ENCODE data around the gene PTPRK. TPM values are rescaled to one million over a fixed set of nuclear protein-coding genes. Genes with fewer than 3 reads are reported as not detected.

The PTPRK gene
- total RNA-seq, 1 experiment from 2014 or later, result 94.4 TPM

DNA sequence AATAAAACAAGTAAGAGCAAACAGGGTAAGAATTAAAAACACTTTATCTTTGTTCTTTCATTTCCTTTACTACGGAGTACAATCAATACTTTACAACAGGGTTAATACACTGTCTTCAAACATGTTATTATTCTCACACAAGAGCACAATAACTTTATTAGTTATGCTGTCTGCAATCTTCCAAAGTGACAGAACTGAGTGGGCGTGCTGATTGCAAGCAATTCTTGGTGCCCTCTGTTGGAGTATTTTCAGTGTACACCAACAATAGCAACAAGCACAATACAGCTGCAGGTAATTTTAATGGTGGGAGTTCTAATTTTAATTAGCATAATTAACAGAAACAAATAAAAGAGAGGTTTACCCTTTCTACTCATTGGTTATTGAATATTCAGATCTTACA, 33.9 kb upstream of the PTPRK start:
- H3K27me3 ChIP-seq (replicated peaks; ENCODE audit: control insufficient read depth, insufficient read depth, low read length), result no peaks in the 10 kb centered on the region
- H3K27me3 Mint-ChIP-seq (ENCODE audit: insufficient read depth, unreplicated experiment), result peaks cover 15% of the 10 kb centered on the region
- H3K9me3 Mint-ChIP-seq (ENCODE audit: unreplicated experiment), result no peaks in the 10 kb centered on the region
- no peaks in the 10 kb centered on the region for H3K36me3 Mint-ChIP-seq (ENCODE audit: insufficient read depth, unreplicated experiment)
- no peak for DNase-seq
- H3K4me3 ChIP-seq (ENCODE audit: low read depth, low read length), result no peak overlapping the region
- no peak overlapping the region for H3K4me3 Mint-ChIP-seq (ENCODE audit: unreplicated experiment)
- peaks cover 18% of the 10 kb centered on the region for H3K4me1 Mint-ChIP-seq (ENCODE audit: low read depth, unreplicated experiment)
- CTCF ChIA-PET, result no interaction called here
- BruUV-seq (replicated peaks), result no TSS peak
- POLR2A ChIA-PET, result no interaction called here
- intact Hi-C loops (cut with micrococcal nuclease; ENCODE audit: unreplicated experiment), result no loop called here
- no peaks in the 10 kb centered on the region for H3K36me3 ChIP-seq (ENCODE audit: control insufficient read depth, insufficient read depth, low read length)
- no peaks in the 10 kb centered on the region for H3K9me3 ChIP-seq
- H3K27ac Mint-ChIP-seq (ENCODE audit: unreplicated experiment), result no peak overlapping the region
- H3K4me1 ChIP-seq, result peaks cover 4% of the 10 kb centered on the region; the same call in 1 of the 2 replicates
- TF ChIP-seq, protein P1, sequence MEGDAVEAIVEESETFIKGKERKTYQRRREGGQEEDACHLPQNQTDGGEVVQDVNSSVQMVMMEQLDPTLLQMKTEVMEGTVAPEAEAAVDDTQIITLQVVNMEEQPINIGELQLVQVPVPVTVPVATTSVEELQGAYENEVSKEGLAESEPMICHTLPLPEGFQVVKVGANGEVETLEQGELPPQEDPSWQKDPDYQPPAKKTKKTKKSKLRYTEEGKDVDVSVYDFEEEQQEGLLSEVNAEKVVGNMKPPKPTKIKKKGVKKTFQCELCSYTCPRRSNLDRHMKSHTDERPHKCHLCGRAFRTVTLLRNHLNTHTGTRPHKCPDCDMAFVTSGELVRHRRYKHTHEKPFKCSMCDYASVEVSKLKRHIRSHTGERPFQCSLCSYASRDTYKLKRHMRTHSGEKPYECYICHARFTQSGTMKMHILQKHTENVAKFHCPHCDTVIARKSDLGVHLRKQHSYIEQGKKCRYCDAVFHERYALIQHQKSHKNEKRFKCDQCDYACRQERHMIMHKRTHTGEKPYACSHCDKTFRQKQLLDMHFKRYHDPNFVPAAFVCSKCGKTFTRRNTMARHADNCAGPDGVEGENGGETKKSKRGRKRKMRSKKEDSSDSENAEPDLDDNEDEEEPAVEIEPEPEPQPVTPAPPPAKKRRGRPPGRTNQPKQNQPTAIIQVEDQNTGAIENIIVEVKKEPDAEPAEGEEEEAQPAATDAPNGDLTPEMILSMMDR (IDR thresholded peaks at IDR 0.05; ENCODE audit: insufficient read depth in 1 of 2, low read depth in 1 of 2, low read length in 1 of 2, severe bottlenecking in 1 of 2, unreplicated experiment in 1 of 2), result peak in 1 of 2 experiments; percentile 23

DNA sequence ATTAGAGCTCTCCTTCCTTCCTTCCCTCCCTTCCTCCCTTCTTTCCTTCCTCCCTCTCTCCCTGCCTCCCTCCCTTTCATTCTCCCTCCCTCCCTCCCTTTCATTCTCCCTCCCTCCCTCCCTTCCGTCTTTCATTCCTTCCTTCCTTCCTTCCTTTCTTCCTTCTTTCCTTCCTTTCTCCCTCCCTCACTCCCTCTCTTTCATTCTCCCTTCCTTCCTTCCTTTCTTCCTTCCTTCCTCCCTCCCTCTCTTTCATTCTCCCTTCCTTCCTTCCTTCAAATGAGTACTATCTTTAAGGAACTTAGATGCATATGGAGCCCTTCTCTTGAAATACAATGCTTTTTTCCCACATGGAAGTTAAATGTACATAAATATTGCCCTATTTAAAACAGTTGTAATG, 20.9 kb upstream of the PTPRK start:
- POLR2A ChIA-PET, result no interaction called here
- no peak for DNase-seq
- H3K4me1 ChIP-seq, result no peaks in the 10 kb centered on the region
- H3K9me3 Mint-ChIP-seq (ENCODE audit: unreplicated experiment), result no peaks in the 10 kb centered on the region
- H3K27me3 ChIP-seq (replicated peaks; ENCODE audit: control insufficient read depth, insufficient read depth, low read length), result no peaks in the 10 kb centered on the region
- H3K27ac Mint-ChIP-seq (ENCODE audit: unreplicated experiment), result no peak overlapping the region
- CTCF ChIA-PET, result no interaction called here
- H3K27me3 Mint-ChIP-seq (ENCODE audit: insufficient read depth, unreplicated experiment), result peaks cover 8% of the 10 kb centered on the region
- no peak overlapping the region for H3K4me3 ChIP-seq (ENCODE audit: low read depth, low read length)
- H3K4me3 Mint-ChIP-seq (ENCODE audit: unreplicated experiment), result no peak overlapping the region
- TF ChIP-seq, protein P1 (IDR thresholded peaks at IDR 0.05; ENCODE audit: insufficient read depth in 1 of 2, low read depth in 1 of 2, low read length in 1 of 2, severe bottlenecking in 1 of 2, unreplicated experiment in 1 of 2), result no peak
- H3K9me3 ChIP-seq, result peaks cover 8% of the 10 kb centered on the region; the same call in 1 of the 2 replicates
- no TSS peak for BruUV-seq (replicated peaks)
- intact Hi-C loops (cut with micrococcal nuclease; ENCODE audit: unreplicated experiment), result no loop called here
- no peaks in the 10 kb centered on the region for H3K4me1 Mint-ChIP-seq (ENCODE audit: low read depth, unreplicated experiment)
- no peaks in the 10 kb centered on the region for H3K36me3 ChIP-seq (ENCODE audit: control insufficient read depth, insufficient read depth, low read length)
- no peaks in the 10 kb centered on the region for H3K36me3 Mint-ChIP-seq (ENCODE audit: insufficient read depth, unreplicated experiment)

DNA sequence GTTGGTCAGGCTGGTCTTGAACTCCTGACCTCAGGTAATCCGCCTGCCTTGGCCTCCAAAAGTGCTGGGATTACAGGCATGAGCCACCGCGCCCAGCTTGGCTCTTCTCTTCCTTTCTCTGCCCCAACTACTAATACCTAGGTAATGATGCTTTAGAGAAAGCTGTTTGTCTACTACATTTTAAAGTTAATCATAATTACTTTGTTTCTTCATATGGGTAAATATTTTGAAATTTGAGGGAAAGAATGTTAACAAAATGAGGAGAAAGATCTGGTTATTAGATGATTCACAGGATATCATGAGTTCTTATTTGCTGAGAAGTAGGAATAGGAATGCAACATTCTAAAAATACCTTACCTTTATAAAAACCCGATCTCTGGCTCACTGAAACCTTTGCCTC, 18.4 kb upstream of the PTPRK start:
- no peaks in the 10 kb centered on the region for H3K9me3 ChIP-seq
- no peaks in the 10 kb centered on the region for H3K4me1 ChIP-seq
- H3K27ac Mint-ChIP-seq (ENCODE audit: unreplicated experiment), result no peak overlapping the region
- H3K9me3 Mint-ChIP-seq (ENCODE audit: unreplicated experiment), result no peaks in the 10 kb centered on the region
- ChIA-PET POLR2A (no interaction called here), CTCF (no interaction called here)
- TF ChIP-seq, protein P1 (IDR thresholded peaks at IDR 0.05; ENCODE audit: insufficient read depth in 1 of 2, low read depth in 1 of 2, low read length in 1 of 2, severe bottlenecking in 1 of 2, unreplicated experiment in 1 of 2), result no peak
- intact Hi-C loops (cut with micrococcal nuclease; ENCODE audit: unreplicated experiment), result no loop called here
- no peak for DNase-seq
- no peaks in the 10 kb centered on the region for H3K27me3 ChIP-seq (replicated peaks; ENCODE audit: control insufficient read depth, insufficient read depth, low read length)
- H3K27me3 Mint-ChIP-seq (ENCODE audit: insufficient read depth, unreplicated experiment), result peaks cover 8% of the 10 kb centered on the region
- H3K4me3 ChIP-seq (ENCODE audit: low read depth, low read length), result no peak overlapping the region
- H3K36me3 Mint-ChIP-seq (ENCODE audit: insufficient read depth, unreplicated experiment), result no peaks in the 10 kb centered on the region
- H3K36me3 ChIP-seq (ENCODE audit: control insufficient read depth, insufficient read depth, low read length), result no peaks in the 10 kb centered on the region
- no peak overlapping the region for H3K4me3 Mint-ChIP-seq (ENCODE audit: unreplicated experiment)
- H3K4me1 Mint-ChIP-seq (ENCODE audit: low read depth, unreplicated experiment), result no peaks in the 10 kb centered on the region
- BruUV-seq (replicated peaks), result no TSS peak

Measured in Caco-2 (cell line).